Activated naive CD8-positive, alpha-beta T cell treated with anti-CD3 and anti-CD28 coated beads, Interleukin-2, amount 50 U/mL, for 16 hours (primary cell): Measurements from ENCODE around the gene GAMT.

Experiments used
- DNase-seq: peaks from one replicate; pipeline ENCODE4 v3.0.0-alpha.2; 2020; ENCODE audit warnings: low read depth, low spot score

The GAMT gene

GRCh38 chr19:1400281-1401137, 833 bp downstream of the GAMT start:
- DNase-seq: no peak

DNA sequence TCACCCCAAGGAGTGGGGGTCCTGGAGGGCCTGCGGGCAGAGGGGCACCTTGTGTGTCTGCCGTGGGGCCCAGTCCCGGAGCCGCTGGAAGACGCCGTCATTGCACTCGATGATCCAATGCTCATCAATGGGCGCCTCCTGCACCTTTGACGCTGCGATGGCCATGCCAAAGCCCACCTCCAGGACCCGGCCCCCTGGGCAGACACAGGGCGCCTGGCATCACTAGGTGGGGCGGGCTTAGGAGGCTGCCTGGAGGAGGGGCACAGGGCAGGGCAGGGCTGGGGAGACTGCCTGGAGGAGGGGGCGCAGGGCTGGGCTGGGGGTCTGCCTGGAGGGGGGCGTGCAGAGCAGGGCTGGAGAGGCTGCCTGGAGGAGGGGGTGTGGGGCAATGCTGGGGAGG, 1.6 kb downstream of the GAMT start:
- DNase-seq: no peak

GRCh38 chr19:1399079-1399478, 2.3 kb downstream of the GAMT start:
- DNase-seq: no peak

- no peak for DNase-seq
These were observed 3.5 kb downstream of the GAMT start for GRCh38 chr19:1397838-1398237.

DNA sequence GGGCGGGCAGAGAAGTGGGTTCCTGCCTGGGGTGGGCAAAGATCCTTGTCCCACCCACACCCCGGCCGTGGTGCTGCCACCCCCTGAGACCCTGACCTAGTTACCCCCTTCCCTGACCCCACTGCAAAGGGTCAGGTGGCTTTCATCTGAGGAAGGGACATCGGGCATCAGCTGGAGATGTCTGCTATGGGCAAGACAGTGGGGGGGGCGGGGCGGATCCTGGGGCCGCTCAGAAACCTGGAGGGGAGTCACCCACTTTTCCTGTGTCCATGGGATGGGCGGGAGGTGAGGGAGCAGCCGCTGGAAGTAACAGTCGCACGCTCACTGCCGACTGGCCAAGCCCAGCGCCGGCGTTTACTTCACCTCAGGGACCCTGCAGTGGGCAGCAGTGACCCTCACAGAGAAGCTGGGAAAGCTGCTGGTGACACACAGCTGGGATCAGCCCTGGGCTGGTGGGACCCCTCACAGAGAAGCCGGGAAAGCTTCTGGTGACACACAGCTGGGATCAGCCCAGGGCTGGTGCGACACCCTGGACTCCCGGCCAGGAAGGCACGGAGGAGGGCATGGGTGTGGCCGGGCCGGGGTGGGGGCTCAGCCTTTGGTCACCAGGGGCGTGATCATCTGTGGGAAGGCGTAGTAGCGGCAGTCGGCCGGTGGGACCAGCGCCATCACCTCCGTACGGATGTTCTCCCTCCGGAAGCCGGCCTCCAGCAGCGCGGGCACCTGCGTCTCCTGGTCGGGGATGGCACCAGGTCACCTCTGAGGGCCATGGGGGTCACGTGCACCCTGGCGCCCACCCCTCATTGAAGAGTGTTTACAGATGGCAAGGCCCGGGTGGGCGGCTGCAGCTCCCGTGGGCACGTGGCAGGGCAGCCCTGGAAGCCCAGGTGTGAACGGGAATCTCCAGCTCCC, 4.3 kb downstream of the GAMT start:
- no peak for DNase-seq

DNA sequence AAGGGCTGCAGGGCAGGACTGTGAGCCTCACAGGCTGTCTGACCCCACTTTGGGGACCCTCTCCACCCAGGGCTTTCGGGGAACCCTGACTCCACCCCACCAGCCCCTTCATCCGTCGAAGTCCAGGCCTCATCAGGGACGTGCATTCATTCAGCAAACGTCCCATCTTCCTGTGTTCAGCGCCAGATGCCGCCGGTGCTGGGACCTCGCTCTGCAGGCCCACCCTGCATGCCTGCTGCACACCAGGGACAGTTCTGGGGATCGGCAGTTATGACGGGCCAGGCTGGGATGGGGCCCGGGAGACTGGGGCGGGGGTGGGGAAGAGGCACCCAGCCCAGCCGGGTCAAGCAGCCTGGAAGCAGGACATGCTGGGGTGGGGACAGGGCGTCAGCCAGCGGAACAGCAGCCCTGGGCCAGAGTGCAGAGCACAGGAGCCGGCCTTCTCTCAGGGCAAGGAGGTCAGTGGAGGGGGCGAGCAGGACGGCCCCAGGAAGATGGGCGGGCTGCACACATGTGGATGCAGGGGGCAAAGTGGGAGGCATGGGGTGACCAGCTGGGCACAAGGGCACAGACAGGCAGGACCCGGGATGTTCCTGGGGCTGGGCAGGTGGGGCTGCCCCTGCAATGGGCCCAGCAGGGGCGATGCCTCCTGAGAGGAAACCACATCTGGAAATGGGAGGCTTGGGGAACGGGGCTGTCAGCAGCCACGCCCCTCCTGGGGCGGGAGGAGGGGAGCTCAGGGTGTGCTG, 5.1 kb downstream of the GAMT start:
- DNase-seq: no peak

DNA sequence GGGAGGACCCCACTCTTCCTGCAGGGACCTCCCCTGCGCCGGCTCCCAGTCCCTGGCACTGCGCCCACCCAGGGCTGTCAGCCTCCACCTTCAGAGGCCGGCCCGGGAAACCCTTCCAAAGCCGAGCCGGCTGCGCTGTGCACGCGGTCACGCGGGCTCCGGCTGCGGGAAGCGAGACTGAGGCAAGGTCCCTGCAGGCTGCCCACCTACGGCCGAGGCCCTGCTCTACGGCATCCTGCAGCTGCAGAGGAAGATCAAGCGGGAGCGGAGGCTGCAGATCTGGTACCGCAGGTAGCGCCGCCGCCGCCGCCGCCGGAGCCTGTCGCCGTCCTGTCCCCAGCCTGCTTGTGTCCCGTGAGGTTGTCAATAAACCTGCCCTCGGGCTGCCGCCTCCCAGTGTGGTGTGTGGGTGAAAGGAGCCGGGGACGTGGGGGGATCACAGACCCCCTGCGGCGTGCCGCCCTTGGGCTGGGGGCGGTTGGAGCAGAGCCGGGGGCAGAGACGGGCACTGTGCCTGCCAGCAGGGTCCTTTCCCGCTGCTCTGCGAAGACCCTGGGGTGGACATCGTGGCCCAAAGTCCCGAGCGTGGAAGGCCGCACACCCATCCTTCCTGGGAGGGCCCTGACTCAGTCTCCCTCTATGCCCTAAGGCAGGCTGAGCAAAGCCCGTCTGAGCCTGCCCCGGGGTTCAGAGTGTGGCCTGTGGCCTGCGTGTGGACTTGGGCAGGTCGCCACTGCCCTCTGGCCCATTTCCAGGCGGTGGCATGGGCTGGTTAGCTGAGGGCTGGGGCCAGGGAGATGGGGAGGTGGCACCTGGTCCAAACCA, 5.9 kb downstream of the GAMT start:
- no peak for DNase-seq

DNA sequence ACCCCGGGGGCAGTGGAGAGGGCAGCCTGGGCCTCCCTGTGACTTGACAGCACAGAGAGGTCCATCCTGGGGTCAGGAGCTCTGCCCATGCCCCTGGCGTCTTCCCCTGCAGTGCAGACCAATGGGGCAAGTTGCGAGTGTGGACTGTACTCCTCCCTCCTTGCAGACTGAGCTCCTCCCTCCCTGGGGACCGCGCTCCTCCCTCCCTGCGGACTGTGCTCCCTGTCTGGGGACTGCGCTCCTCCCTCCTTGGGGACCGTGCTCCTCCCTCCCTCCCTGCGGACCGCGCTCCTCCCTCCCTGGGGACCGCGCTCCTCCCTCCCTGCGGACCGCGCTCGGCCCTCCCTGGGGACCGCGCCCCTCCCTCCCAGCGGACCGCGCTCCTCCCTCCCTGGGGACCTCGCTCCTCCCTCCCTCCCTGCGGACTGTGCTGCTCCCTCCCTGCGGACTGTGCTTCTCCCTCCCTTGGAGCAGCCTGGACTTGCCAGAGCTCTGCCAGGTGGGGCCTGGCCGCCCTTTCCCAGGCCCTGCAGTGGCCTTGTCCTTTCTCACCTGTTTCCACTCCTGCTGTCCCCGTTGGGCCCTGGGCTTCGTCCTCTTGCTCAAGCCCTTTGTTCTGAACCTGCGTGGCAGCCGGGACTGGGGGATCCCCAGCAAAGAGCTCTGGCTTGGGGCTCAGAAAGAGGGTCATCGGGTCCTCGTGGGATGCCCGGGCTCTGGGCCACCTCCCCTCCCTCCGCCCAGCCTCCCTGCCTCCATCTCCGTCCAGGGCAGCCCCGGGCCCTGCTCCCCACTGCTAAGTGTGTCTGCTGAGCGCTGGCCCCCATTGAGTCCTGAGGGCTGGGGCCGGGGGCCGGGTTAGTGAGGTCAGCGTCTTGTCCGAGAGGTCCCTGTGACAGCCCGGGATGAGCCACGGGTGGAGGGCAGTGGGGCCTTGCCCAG, 6.8 kb downstream of the GAMT start:
- DNase-seq: no peak

DNA sequence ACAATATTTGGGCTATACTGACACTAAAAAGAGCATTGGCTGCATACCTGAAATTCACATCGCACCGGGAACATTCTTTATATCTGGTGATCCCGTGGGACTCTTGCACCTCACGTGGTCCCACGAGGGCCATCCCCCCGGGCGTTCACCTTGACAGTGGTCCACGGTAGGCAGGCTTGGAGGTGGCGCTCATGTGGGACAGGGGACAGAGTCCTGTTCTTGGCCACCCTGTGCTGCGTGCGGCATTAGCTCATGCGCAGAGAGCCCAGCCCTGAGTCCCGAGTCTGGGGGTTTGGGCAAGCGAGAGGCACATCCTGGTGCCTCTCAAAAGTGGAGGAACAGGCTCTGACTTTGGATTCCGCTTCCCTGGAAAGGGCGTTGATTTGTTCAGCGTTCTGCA, 7.5 kb downstream of the GAMT start:
- DNase-seq: no peak

DNA sequence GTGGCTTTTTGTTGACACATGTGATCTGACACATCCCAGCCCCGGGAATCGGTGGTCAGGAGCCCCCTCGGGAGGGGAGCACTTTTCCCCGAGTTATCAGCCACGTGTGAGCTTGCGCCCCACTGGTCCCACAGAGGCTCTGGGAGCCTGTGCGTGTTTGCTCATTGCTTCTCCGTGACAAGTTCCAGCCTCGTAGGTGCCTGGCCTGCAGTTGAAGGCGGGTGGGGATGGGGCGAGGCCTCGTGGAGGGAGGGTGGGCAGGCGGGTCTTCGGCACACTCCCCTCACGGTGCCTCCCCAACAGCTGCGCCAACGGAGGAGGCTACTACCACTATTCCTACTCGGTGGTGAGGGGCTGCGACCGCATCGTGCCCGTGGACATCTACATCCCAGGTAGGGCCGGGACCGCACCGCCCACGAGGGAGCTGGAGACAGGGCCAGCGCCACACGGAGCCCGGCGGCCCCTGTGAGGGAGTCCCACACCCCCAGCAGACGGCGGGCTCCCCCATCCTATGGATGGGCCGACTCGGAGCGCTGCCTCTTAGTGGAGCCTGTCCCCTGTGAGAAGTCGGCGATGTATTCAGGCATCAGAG, 8.3 kb downstream of the GAMT start:
- no peak for DNase-seq

DNA sequence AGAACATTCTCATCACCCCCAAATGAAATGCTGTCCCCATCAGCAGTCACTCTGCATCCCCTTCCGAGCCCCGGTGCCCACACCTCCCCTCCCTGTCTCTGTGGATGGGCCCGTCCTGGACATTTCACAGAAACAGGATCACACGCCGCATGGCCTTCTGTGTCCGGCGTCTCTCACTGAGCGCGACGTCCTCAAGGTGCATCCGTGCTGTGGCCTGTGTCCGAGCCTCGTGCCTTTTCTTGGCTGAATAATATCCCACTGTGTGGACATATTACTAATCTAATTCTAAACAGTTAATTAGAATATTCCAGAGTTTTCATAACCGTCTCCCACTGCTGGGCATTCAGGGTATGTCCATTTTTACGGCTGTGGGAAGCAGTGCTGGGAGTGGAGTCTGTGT, 8.9 kb downstream of the GAMT start:
- DNase-seq: no peak

DNA sequence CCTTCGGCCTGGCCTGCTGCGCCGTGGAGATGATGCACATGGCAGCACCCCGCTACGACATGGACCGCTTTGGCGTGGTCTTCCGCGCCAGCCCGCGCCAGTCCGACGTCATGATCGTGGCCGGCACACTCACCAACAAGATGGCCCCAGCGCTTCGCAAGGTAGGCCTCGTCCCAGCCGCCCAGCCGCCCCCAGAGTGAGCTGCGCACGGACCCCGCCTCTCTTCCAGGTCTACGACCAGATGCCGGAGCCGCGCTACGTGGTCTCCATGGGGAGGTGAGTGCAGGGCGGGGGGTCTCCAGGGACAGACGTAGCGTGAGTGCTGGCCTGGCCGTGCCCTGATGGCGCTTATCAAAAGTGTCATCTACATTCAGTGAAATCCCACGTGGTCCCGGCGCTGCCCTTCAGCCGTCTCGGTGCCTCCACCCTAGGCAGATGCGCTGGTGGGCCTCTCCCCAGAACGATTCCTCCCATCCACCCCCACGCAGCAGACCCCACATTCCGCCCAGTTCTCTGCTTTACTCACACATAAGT, 10.4 kb downstream of the GAMT start:
- no peak for DNase-seq

- DNase-seq: no peak
These were observed 12.1 kb downstream of the GAMT start for GRCh38 chr19:1389033-1389940.

GRCh38 chr19:1388637-1389026, 12.7 kb downstream of the GAMT start:
- DNase-seq: no peak

- no peak for DNase-seq
These were observed 13.4 kb downstream of the GAMT start for GRCh38 chr19:1387684-1388636.

DNA sequence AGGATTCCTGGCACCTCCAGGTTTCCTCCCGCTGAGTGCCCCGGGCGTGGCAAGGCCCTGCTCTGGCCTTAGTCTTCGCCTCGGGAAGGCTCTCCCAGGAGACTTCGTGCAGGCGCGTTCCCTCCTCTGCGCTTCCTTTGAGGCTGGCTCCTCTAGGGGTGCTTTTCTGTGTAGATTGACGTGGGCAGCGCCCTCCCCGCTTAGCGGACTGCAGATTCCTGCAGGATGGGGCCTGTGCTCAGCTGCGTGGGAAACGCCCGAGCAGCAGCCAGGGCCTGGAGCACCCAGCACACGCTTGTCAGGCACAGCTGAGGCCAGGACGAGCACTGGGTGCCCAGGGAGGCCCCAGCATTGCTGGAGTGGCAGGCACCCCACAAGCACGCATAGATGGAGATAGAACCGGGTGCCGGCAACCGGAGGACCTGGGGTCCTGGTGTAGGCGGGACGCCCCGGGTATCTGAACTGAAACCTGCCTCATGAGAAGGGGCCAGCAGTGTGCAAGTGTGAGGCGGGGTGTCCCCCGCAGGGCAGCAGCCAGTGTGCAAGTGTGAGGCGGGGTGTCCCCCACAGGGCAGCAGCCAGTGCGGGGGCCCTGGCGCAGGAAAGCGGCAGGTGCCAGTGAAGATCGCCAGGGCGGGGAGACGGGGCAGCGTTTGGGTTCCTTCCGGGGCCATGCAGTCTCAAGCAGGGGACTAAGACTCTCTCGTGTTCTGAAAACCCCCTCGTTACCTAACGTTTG, 14.2 kb downstream of the GAMT start:
- no peak for DNase-seq
